Chondrocyte (in vitro differentiated cells): Measurements from ENCODE around the gene CALHM2. TPM values are rescaled to one million over a fixed set of nuclear protein-coding genes. Genes with fewer than 3 reads are reported as not detected.

Experiments used
- DNase-seq: peaks from one replicate; pipeline ENCODE4 v3.0.0; 2021; ENCODE audit warnings: mixed read lengths, low spot score
- H3K27ac Mint-ChIP-seq: one replicate; pipeline ENCODE4 v1.8.0; 2021; ENCODE audit warnings: mild to moderate bottlenecking, moderate library complexity, mixed read lengths; ENCODE audit not compliant: unreplicated experiment
- H3K27me3 Mint-ChIP-seq: 2 replicates; pipeline ENCODE4 v1.8.0; 2021; ENCODE audit warnings: low read depth, mixed read lengths
- H3K36me3 Mint-ChIP-seq: 2 replicates; pipeline ENCODE4 v1.8.0; 2021; ENCODE audit warnings: low read depth, mixed read lengths
- H3K4me1 Mint-ChIP-seq: 2 replicates; pipeline ENCODE4 v1.8.0; 2021; ENCODE audit warnings: low read depth, mild to moderate bottlenecking, mixed read lengths
- H3K4me3 Mint-ChIP-seq: one replicate; pipeline ENCODE4 v1.8.0; 2021; ENCODE audit warnings: mild to moderate bottlenecking, moderate library complexity, mixed read lengths; ENCODE audit not compliant: unreplicated experiment
- H3K9me3 Mint-ChIP-seq: 2 replicates; pipeline ENCODE4 v1.8.0; 2021; ENCODE audit warnings: low read depth, mixed read lengths
- total RNA-seq: library from RNA; stranded (reverse); gene quantifications from 3 replicates; pipeline ENCODE4 v1.2.1, GENCODE V29; 2021
- TF ChIP-seq, protein P1 (sequence below): fragments of 200-600 bp; sonication (generic); IDR thresholded peaks from 2 replicates; pipeline ENCODE4 v1.5.0; 2021; ENCODE audit warnings: antibody characterized with exemption, mild to moderate bottlenecking, moderate library complexity

Gene CALHM2
- total RNA-seq, 1 donor from 2014 or later: 9.9 TPM

DNA sequence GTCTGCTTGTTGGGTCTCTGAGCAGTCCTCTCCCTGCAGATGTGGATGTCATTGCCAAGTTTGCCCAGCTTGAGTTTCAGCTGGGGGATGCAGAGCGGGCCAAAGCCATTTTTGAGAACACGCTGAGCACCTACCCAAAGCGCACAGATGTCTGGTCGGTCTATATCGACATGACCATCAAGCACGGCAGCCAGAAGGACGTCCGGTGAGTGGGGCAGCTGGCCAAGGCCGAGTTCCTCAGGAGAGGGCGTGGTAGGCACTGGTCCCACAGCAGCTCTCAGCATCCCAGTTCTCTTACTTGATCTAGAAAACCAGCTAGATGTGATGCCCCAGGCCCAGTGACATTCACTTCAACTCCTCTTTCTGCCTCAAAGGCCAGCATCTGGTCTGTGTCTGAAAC lies 7.7 kb downstream of the CALHM2 start:
- H3K27me3 Mint-ChIP-seq: no peaks in the 10 kb centered on the region
- H3K27ac Mint-ChIP-seq: no peak overlapping the region
- TF ChIP-seq, protein P1, sequence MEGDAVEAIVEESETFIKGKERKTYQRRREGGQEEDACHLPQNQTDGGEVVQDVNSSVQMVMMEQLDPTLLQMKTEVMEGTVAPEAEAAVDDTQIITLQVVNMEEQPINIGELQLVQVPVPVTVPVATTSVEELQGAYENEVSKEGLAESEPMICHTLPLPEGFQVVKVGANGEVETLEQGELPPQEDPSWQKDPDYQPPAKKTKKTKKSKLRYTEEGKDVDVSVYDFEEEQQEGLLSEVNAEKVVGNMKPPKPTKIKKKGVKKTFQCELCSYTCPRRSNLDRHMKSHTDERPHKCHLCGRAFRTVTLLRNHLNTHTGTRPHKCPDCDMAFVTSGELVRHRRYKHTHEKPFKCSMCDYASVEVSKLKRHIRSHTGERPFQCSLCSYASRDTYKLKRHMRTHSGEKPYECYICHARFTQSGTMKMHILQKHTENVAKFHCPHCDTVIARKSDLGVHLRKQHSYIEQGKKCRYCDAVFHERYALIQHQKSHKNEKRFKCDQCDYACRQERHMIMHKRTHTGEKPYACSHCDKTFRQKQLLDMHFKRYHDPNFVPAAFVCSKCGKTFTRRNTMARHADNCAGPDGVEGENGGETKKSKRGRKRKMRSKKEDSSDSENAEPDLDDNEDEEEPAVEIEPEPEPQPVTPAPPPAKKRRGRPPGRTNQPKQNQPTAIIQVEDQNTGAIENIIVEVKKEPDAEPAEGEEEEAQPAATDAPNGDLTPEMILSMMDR: no peak
- no peak overlapping the region for H3K4me3 Mint-ChIP-seq
- peaks cover 53% of the 10 kb centered on the region for H3K36me3 Mint-ChIP-seq
- H3K9me3 Mint-ChIP-seq: no peaks in the 10 kb centered on the region
- DNase-seq: no peak
- H3K4me1 Mint-ChIP-seq: peaks cover 51% of the 10 kb centered on the region

DNA sequence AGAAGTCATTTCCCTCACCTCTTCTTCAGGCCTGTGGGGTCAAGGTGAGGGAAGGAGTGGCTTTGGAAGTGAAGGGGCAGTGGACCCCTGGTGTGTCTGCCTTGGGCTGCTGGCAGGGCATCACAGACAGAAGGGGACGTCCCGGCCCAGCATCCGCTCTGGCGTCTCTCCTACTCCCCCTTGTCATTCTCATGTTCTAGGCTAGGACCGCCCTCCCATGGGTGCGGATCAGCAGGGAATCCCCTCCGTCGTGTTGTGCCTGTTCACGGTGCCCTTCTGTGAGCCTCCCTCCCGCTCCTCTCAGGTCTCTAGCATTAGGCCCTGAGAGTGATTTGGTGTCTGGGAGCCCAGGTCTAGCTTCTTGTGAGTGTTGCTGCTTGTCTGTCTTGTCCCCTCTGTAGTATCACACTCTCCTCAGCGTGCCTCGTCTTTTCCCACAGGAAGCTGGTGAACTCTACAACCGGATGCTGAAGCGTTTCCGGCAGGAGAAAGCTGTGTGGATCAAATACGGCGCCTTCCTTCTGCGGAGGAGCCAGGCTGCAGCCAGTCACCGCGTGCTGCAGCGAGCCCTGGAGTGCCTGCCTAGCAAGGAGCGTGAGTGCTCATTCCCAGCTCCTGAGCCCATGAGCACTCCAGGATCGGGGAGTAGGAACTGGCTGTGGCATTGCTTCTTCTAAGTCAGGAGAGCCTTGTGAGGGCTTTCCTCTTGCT lies 8.5 kb downstream of the CALHM2 start:
- H3K9me3 Mint-ChIP-seq: no peaks in the 10 kb centered on the region
- no peak overlapping the region for H3K27ac Mint-ChIP-seq
- peaks cover 52% of the 10 kb centered on the region for H3K36me3 Mint-ChIP-seq

DNA sequence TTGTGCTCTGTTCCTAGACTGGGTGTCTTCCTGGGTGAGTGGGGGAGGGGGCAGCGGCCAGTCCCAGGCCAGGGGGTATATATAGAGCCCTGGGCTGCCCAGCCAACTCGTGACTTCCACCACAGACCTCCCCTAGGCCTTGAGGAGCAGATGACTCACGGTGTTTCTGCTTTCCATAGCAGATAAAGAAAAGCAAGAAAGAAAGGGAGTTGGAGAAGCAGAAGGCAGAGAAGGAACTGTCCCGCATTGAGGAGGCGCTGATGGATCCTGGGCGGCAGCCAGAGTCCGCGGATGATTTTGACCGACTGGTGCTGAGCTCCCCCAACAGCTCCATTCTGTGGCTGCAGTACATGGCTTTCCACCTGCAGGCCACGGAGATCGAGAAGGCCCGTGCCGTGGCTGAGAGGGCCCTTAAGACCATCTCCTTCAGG lies 10.1 kb downstream of the CALHM2 start:
- H3K27me3 Mint-ChIP-seq: no peaks in the 10 kb centered on the region
- peaks cover 34% of the 10 kb centered on the region for H3K4me1 Mint-ChIP-seq
- H3K4me3 Mint-ChIP-seq: no peak overlapping the region
- no peak for DNase-seq
- peak overlapping the region; percentile 85 for H3K27ac Mint-ChIP-seq
- H3K36me3 Mint-ChIP-seq: peaks cover 62% of the 10 kb centered on the region
- no peaks in the 10 kb centered on the region for H3K9me3 Mint-ChIP-seq
- TF ChIP-seq, protein P1: no peak

More for the DNA sequence above, 8.5 kb downstream of the CALHM2 start:
- TF ChIP-seq, protein P1: no peak
- H3K4me1 Mint-ChIP-seq: peaks cover 43% of the 10 kb centered on the region
- DNase-seq: no peak
- H3K4me3 Mint-ChIP-seq: no peak overlapping the region
- H3K27me3 Mint-ChIP-seq: no peaks in the 10 kb centered on the region

DNA sequence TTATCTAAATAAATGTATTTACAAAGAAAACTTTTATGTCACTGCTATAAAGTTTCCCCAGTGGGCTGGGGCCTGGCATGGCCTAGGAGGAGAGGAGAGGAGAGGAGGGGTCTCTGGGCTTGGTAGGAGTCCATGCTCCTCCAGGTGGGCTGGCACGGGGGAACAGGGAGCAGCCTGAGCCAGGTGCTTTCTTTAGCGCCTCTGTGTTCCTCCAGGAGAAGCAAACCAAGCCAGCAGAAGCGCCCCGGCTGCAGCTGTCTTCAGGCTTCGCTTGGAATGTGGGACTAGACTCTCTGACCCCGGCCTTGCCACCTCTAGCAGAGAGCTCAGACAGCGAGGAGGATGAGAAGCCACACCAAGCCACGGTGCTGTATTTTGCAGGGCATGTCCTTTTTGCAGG lies 10.6 kb downstream of the CALHM2 start:
- peaks cover 63% of the 10 kb centered on the region for H3K36me3 Mint-ChIP-seq
- no peak overlapping the region for H3K4me3 Mint-ChIP-seq
- DNase-seq: no peak
- peak overlapping the region; percentile 85 for H3K27ac Mint-ChIP-seq
- H3K9me3 Mint-ChIP-seq: no peaks in the 10 kb centered on the region
- TF ChIP-seq, protein P1: no peak
- no peaks in the 10 kb centered on the region for H3K27me3 Mint-ChIP-seq
- H3K4me1 Mint-ChIP-seq: peaks cover 34% of the 10 kb centered on the region

DNA sequence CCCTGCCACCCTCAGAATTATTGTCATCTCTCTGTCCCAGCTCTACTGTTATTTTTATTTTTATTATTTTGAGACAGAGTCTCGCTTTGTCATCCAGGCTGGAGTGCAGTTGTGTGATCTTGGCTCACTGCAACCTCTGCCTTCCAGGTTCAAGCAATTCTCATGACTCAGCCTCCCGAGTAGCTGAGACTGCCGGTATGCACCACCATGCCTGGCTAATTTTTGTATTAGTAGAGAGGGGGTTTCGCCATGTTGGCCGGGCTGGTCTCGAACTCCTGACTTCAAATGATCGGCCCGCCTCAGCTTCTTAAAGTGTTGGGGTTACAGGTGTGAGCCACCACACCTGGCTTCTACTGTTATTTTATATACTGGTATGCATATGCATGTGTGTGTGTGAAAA lies 11.0 kb downstream of the CALHM2 start:
- Mint-ChIP-seq H3K27ac (peak overlapping the region; percentile 41), H3K9me3 (no peaks in the 10 kb centered on the region), H3K4me1 (peaks cover 31% of the 10 kb centered on the region), H3K4me3 (no peak overlapping the region), H3K27me3 (no peaks in the 10 kb centered on the region), H3K36me3 (peaks cover 65% of the 10 kb centered on the region)
- TF ChIP-seq, protein P1: no peak
- DNase-seq: no peak
